GM19035 (cell line): ENCODE measurements around the gene EIF3L.

Experiments
- ATAC-seq: cut with Tn5 transposase; IDR thresholded peaks from one replicate; pipeline ENCODE4 v1.9.1; 2021; ENCODE audit not compliant: unreplicated experiment

EIF3L gene

GRCh38 chr22:37926358-37926757, 77.1 kb downstream of the EIF3L start:
- ATAC-seq: no peak

GRCh38 chr22:37926771-37927636, 77.8 kb downstream of the EIF3L start:
- no peak for ATAC-seq

- no peak for ATAC-seq
Measured at GRCh38 chr22:37927637-37927936, 78.4 kb downstream of the EIF3L start.

- no peak for ATAC-seq
Measured at GRCh38 chr22:37929390-37929789, 80.2 kb downstream of the EIF3L start.

- ATAC-seq: no peak
Measured at GRCh38 chr22:37930270-37930951, 81.2 kb downstream of the EIF3L start.

GRCh38 chr22:37930952-37931440, 81.8 kb downstream of the EIF3L start:
- no peak for ATAC-seq

- no peak for ATAC-seq
Measured at GRCh38 chr22:37931893-37932389, 82.7 kb downstream of the EIF3L start.

GRCh38 chr22:37932401-37932800, 83.2 kb downstream of the EIF3L start:
- ATAC-seq: no peak

GRCh38 chr22:37932821-37933578, 83.8 kb downstream of the EIF3L start:
- no peak for ATAC-seq

- peak; percentile 78 for ATAC-seq
Measured at GRCh38 chr22:37933711-37934376, 84.6 kb downstream of the EIF3L start.
